ENCODE data around the gene PKD2. TPM values are rescaled to one million over a fixed set of nuclear protein-coding genes. Genes with fewer than 3 reads are reported as not detected.

Gene PKD2
- total RNA-seq, 1 experiment from 2014 or later: 12.9 TPM

GRCh38 chr4:87973283-87974169, 33.9 kb upstream of the PKD2 start:
- ATAC-seq (peak; percentile 60; the same call in 1 of the 2 replicates), DNase-seq (peak; percentile 70)
- Histone ChIP-seq H3K79me2 (ENCODE audit: low read length) (no peaks in the 10 kb centered on the region), H3K9me2 (replicated peaks; ENCODE audit: low read length) (no peaks in the 10 kb centered on the region), H3K4me2 (ENCODE audit: low read length) (peak overlapping the region; percentile 46), H3K27ac (ENCODE audit: low read length) (no peak overlapping the region), H3K4me3 (ENCODE audit: low read length) (no peak overlapping the region), H3K27me3 (ENCODE audit: low read length) (no peaks in the 10 kb centered on the region), H2AFZ (ENCODE audit: low read length) (peak overlapping the region; percentile 69), H4K20me1 (ENCODE audit: low read length) (no peaks in the 10 kb centered on the region), H3K4me1 (ENCODE audit: insufficient read depth, low read length) (peaks cover 14% of the 10 kb centered on the region; the same call in 1 of the 2 replicates), H3K9ac (ENCODE audit: low read length) (no peak overlapping the region), H3F3A (ENCODE audit: low read length, unreplicated experiment) (no peaks in the 10 kb centered on the region), H3K36me3 (ENCODE audit: low read depth, low read length) (no peaks in the 10 kb centered on the region; the same call in 1 of the 2 replicates), H3K9me3 (ENCODE audit: low read length) (no peaks in the 10 kb centered on the region)
- intact Hi-C loops (cut with micrococcal nuclease): loop anchor here (1.0 to 10.0 kb wide), 3 partner anchors 120 to 299 kb away; no protein-coding TSS in a partner anchor
- TF ChIP-seq CTCF (conservative IDR thresholded peaks at IDR 0.05; ENCODE audit: low read depth, low read length) (peak; percentile 74), EZH2 (IDR thresholded peaks at IDR 0.05; ENCODE audit: low read length, unreplicated experiment) (no peak), EZH2phosphoT487 (IDR thresholded peaks at IDR 0.05; ENCODE audit: borderline replicate concordance, low read length) (no peak)
- ChIA-PET POLR2A (ENCODE audit: unreplicated experiment) (no interaction called here), CTCF (interaction anchor here (1.0 kb wide), 2 partner anchors 121 to 125 kb away, joined by 4 to 6 read pairs; no protein-coding TSS in a partner anchor)
- no TSS peak for BruUV-seq (replicated peaks)

GRCh38 chr4:87974856-87975462, 32.5 kb upstream of the PKD2 start:
- Histone ChIP-seq H3K4me3 (ENCODE audit: low read length) (no peak overlapping the region), H2AFZ (ENCODE audit: low read length) (no peak overlapping the region), H4K20me1 (ENCODE audit: low read length) (no peaks in the 10 kb centered on the region), H3K9me3 (ENCODE audit: low read length) (no peaks in the 10 kb centered on the region), H3K27me3 (ENCODE audit: low read length) (no peaks in the 10 kb centered on the region), H3K27ac (ENCODE audit: low read length) (no peak overlapping the region), H3K4me2 (ENCODE audit: low read length) (no peak overlapping the region), H3K9ac (ENCODE audit: low read length) (no peak overlapping the region), H3K4me1 (ENCODE audit: insufficient read depth, low read length) (peaks cover 14% of the 10 kb centered on the region; the same call in 1 of the 2 replicates), H3F3A (ENCODE audit: low read length, unreplicated experiment) (no peaks in the 10 kb centered on the region), H3K36me3 (ENCODE audit: low read depth, low read length) (no peaks in the 10 kb centered on the region; the same call in 1 of the 2 replicates), H3K9me2 (replicated peaks; ENCODE audit: low read length) (no peaks in the 10 kb centered on the region), H3K79me2 (ENCODE audit: low read length) (no peaks in the 10 kb centered on the region)
- no peak for ATAC-seq
- ChIA-PET POLR2A (ENCODE audit: unreplicated experiment) (no interaction called here), CTCF (no interaction called here)
- BruUV-seq (replicated peaks): no TSS peak
- intact Hi-C loops (cut with micrococcal nuclease): loop anchor here (5.0 to 10.0 kb wide), 2 partner anchors 237 to 300 kb away; no protein-coding TSS in a partner anchor
- no peak for TF ChIP-seq CTCF (conservative IDR thresholded peaks at IDR 0.05; ENCODE audit: low read depth, low read length)
- TF ChIP-seq EZH2phosphoT487 (IDR thresholded peaks at IDR 0.05; ENCODE audit: borderline replicate concordance, low read length): no peak
- no peak for TF ChIP-seq EZH2 (IDR thresholded peaks at IDR 0.05; ENCODE audit: low read length, unreplicated experiment)
- DNase-seq: peak; percentile 55
